ENCODE results near the gene VEGFC.

DNA sequence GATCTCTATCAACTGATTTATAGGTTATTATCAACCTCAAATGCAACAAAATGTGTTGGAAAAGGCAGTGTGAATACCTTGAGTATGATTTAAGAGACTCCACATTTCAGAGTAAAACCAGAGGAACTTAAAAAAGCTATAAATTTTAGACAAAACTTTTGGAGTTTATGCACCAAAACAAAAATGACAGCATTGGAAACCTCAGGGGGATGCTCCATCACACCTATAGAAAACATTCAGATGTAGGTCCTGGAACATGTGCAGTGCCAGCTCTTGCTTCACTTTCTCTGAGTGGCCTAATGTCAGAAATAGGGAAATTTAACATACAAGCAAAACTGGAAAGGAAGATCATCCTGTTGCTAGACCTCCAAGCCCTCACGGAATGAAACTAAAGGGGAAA is 5.8 kb upstream of the VEGFC start:
- TF ChIP-seq EZH2phosphoT487 (IDR thresholded peaks at IDR 0.05; ENCODE audit: borderline replicate concordance) (no peak), POLR2AphosphoS5 (IDR thresholded peaks at IDR 0.05; ENCODE audit: low read depth, low read length) (no peak), CTCF (IDR thresholded peaks at IDR 0.05 in 2 of 3, conservative IDR thresholded peaks at IDR 0.05 in 1 of 3; ENCODE audit: borderline replicate concordance in 1 of 3, insufficient read depth in 1 of 3, low read depth in 2 of 3, low read length in 2 of 3) (no peak), SRF (IDR thresholded peaks at IDR 0.05; ENCODE audit: low read depth) (no peak)

Measured in HCT116 (cell line).